Uterus (tissue), 2 donors: Measurements from ENCODE around the gene HNRNPL.

Experiments
- CTCF ChIP-seq, 4 experiments: fragments of 200-600 bp in 2 of 4; fragments of 450-650 bp in 2 of 4; sonication (generic) in 2 of 4; IDR thresholded peaks; one replicate each; pipeline ENCODE4 v1.5.1; 2016 to 2019; ENCODE audit warnings: antibody characterized with exemption in 4 of 4, mild to moderate bottlenecking in 2 of 4, moderate library complexity in 1 of 4
- POLR2A ChIP-seq, 2 donors: fragments of 450-650 bp; IDR thresholded peaks; one replicate each; pipeline ENCODE4 v1.6.1; 2016; ENCODE audit warnings: antibody characterized with exemption in 2 of 2, mild to moderate bottlenecking in 1 of 2, moderate library complexity in 1 of 2

DNA sequence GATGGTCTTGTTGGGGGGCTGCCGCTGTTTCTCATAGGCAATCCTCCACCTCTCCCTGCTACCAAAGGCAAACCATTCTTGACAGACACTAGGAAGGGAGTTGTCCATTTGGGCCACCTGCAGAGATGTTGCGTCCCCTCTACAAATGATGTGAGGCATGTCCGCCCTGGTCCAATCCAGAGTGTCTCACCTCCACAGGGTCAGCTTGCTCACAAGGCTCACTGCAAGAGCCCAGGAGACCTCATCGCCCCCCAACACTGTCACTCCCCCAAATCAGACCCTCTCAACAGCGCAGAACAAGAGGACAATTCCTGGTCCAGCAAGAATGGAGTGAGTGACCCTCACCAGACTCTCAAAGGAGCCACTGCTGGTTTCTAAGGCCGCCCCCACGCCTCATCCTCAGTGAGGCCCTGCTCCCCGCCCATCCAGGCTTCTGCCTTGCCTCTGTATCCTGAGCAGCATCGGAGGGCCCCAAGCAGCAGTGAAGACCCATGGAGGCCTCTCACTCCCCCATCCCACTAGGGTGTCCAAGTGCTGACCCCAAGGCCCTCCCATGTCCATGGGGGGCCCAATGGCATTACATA lies 6.5 kb downstream of the HNRNPL start:
- TF ChIP-seq POLR2A (IDR thresholded peaks at IDR 0.05) (no peak), CTCF (IDR thresholded peaks at IDR 0.05) (no peak)
